Measurements from ENCODE around the gene ADGRB3. TPM values are rescaled to one million over a fixed set of nuclear protein-coding genes. Genes with fewer than 3 reads are reported as not detected.

The ADGRB3 gene
- polyA plus RNA-seq, 1 experiment = 0.12 TPM

GRCh38 chr6:68726992-68727391, 91.9 kb downstream of the ADGRB3 start:
- ChIA-PET POLR2A (no interaction called here), CTCF (no interaction called here)
- no peaks in the 10 kb centered on the region for H3K36me3 ChIP-seq (ENCODE audit: control insufficient read depth, insufficient read depth, low read length)
- H3K4me3 ChIP-seq (ENCODE audit: low read depth, low read length) = no peak overlapping the region
- no peak for TF ChIP-seq CTCF (IDR thresholded peaks at IDR 0.05; ENCODE audit: insufficient read depth, low read depth, low read length)
- DNase-seq (ENCODE audit: low read depth) = no peak
- H3K27me3 ChIP-seq (ENCODE audit: control insufficient read depth, insufficient read depth, low read length) = no peaks in the 10 kb centered on the region

GRCh38 chr6:68727699-68728098, 92.6 kb downstream of the ADGRB3 start:
- Histone ChIP-seq H3K27me3 (ENCODE audit: control insufficient read depth, insufficient read depth, low read length) (no peaks in the 10 kb centered on the region), H3K36me3 (ENCODE audit: control insufficient read depth, insufficient read depth, low read length) (no peaks in the 10 kb centered on the region), H3K4me3 (ENCODE audit: low read depth, low read length) (no peak overlapping the region)
- ChIA-PET CTCF (no interaction called here), POLR2A (no interaction called here)
- TF ChIP-seq CTCF (IDR thresholded peaks at IDR 0.05; ENCODE audit: insufficient read depth, low read depth, low read length) = no peak
- DNase-seq (ENCODE audit: low read depth) = no peak

- no peak for TF ChIP-seq CTCF (IDR thresholded peaks at IDR 0.05; ENCODE audit: insufficient read depth, low read depth, low read length)
- Histone ChIP-seq H3K4me3 (ENCODE audit: low read depth, low read length) (no peak overlapping the region), H3K27me3 (ENCODE audit: control insufficient read depth, insufficient read depth, low read length) (no peaks in the 10 kb centered on the region), H3K36me3 (ENCODE audit: control insufficient read depth, insufficient read depth, low read length) (no peaks in the 10 kb centered on the region)
- DNase-seq (ENCODE audit: low read depth) = no peak
- ChIA-PET CTCF (no interaction called here), POLR2A (no interaction called here)
Observed at GRCh38 chr6:68728159-68728979, 93.3 kb downstream of the ADGRB3 start.

- DNase-seq (ENCODE audit: low read depth) = no peak
- H3K36me3 ChIP-seq (ENCODE audit: control insufficient read depth, insufficient read depth, low read length) = no peaks in the 10 kb centered on the region
- no peak overlapping the region for H3K4me3 ChIP-seq (ENCODE audit: low read depth, low read length)
- H3K27me3 ChIP-seq (ENCODE audit: control insufficient read depth, insufficient read depth, low read length) = no peaks in the 10 kb centered on the region
- CTCF ChIA-PET = no interaction called here
- POLR2A ChIA-PET = no interaction called here
- no peak for TF ChIP-seq CTCF (IDR thresholded peaks at IDR 0.05; ENCODE audit: insufficient read depth, low read depth, low read length)
Observed at GRCh38 chr6:68729377-68729903, 94.4 kb downstream of the ADGRB3 start.

GRCh38 chr6:68730291-68731054, 95.4 kb downstream of the ADGRB3 start:
- CTCF ChIA-PET = no interaction called here
- POLR2A ChIA-PET = no interaction called here

More at GRCh38 chr6:68730291-68731054, 95.4 kb downstream of the ADGRB3 start:
- Histone ChIP-seq H3K27me3 (ENCODE audit: control insufficient read depth, insufficient read depth, low read length) (no peaks in the 10 kb centered on the region), H3K4me3 (ENCODE audit: low read depth, low read length) (no peak overlapping the region), H3K36me3 (ENCODE audit: control insufficient read depth, insufficient read depth, low read length) (no peaks in the 10 kb centered on the region)
- TF ChIP-seq CTCF (IDR thresholded peaks at IDR 0.05; ENCODE audit: insufficient read depth, low read depth, low read length) = no peak
- DNase-seq (ENCODE audit: low read depth) = no peak
